Activated CD4-positive, CD25-positive, alpha-beta regulatory T cell treated with anti-CD3 and anti-CD28 coated beads, Interleukin-2, amount 50 U/mL, for 24 hours (primary cell): ENCODE measurements around the gene MAEL.

Source experiments
- ATAC-seq, 2 donors: fragments of 150-1000 bp; cut with Tn5 transposase; one replicate each; pipeline ENCODE4 v1.10.0; 2021; ENCODE audit warnings: mild to moderate bottlenecking in 1 of 2, moderate library complexity in 1 of 2

Gene MAEL

DNA sequence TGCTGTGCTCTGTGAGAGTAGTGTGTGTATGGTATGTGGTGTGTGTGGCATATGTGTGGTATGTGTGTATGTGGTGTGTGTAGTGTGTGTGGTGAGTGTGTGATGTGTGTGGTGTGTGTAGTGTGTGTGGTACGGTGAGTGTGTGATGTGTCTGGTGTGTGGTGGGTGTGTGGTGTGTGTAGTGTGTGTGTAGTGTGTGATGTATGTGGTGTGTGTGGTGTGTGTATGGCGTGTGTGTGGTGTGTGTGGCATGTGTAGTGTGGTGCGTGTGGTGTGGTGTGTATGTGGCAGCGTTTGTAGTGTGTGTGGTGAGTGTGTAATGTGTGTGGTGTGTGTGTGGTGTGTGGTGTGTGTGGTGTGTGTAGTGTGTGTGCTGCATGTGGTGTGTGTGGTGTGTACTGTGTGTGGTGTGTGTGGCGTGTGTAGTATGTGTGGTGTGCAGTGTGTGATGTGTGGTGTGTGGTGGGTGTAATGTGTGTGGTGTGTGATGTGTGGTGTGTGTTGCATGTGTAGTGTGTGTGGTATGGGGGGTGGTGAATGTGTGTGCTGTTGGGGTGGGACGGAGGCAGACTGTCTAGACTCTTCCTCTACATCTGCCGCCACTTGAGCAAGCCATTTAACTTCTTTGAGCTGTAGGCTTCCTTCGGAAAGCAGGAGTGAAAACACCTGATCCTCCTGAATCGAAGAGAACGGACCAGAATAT, 67.6 kb downstream of the MAEL start:
- ATAC-seq = no peak

DNA sequence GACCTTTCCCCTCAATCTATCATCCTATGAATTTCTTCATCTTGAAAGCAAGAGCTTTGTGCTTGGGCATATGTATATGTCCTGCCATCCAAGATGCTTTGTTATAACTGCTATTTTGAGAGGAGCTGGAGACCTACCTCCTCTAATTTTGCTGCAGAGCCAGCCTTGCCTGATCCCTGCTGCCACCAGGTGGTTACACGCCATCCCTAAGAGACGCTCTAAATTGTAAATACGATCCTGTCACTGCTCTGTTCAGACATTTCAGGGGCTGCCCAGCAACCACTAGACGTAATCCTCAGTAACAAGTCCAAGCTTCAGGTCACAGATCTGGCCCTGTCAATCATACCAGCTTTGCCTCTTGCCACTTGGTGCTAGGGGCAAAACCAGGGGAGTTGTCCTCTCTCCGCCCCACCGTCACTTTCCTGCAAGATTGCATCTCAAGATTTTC, 68.2 kb downstream of the MAEL start:
- no peak for ATAC-seq

DNA sequence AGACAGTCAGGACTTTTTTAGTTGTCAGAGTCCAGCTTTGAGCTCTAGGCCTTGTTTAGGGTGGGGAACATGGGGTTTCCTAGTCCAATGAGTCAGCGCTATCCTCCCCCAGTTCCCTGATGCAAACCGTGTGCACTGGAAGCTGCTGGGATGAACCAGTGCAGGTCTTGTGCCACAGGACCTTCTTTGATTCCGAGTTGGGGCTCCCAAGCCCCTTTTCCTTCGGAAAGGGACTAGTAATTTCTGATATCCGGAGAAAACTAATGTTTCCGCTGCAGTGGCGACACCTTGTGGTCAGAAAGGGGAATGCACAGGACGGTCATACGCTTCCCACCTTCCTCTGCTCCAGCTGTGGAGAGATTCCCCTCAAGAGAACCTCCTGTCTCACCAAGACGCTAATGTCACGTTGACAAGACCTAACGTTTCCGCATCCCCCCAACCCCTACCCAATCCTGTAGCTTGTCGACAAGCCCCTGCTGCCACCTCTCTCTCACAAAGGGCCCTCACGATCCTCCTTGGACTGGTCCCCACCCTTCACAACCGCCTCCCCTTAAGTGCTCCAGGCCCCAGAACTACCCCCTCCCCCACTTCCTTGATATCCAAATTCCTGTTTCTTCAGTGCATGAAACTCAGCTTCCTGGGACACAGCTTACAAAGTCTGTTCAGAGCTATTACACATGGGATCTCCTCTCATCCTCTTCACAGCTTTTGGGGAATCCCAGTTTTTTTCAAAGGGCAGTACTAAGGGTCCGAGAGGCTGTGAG, 70.1 kb downstream of the MAEL start:
- ATAC-seq = peak; percentile 47 to 67

DNA sequence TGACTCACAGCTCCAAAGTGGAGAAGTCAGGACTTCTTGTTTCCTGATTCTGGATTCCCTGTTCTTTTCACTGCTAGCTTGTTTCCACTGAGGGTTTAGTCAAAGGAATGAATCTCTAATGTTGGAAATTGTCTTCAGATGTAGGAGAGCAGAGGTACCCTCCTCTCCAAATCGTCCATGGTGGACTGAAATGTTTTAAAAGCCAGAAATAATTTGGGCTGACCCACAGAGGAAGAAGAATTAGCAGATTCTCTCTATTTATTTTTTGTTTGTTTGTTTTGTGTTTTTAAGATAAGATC, 70.7 kb downstream of the MAEL start:
- no peak for ATAC-seq

DNA sequence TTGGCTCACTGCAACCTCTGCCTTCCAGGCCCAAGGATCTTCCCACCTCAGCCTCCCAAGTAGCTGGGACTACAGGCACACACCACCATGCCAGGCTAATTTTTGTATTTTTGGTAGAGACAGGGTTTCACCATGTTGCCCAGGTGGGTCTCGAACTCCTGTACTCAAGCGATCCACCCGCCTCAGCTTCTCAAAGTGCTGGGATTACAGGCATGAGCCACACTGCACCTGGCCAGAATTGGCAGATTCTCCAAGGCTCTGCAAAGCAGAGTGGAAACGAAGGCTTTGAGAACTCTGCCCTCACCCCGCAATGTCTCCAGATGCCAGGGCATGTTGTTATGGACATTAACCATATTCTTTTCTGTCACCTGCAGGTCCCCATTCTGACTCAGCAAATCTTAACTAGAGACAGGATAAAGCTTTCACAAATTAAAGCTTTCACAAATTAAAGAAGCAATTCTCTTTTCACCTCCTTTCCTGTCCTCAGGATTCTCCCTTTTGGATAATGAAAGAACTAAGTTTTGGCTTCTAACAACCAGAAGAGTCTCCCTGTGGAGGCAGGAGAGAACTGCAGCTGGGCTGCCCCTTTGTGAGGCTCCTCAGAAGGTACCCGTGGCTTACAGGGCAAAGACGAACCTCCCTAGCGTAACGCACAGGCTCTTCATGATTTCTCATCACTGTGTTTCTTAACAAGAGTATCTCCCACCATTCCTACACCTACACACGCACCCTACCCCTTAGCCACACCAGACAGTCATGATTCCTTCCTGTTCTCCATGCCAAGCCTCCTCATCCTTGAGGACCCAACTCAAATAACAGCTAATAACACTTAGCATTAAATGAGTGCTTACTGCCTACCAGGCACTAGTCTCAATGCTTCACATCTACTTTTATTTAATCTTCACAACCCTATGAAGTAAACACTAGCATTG, 71.3 kb downstream of the MAEL start:
- no peak for ATAC-seq

GRCh38 chr1:167061073-167061464, 72.0 kb downstream of the MAEL start:
- ATAC-seq = no peak

DNA sequence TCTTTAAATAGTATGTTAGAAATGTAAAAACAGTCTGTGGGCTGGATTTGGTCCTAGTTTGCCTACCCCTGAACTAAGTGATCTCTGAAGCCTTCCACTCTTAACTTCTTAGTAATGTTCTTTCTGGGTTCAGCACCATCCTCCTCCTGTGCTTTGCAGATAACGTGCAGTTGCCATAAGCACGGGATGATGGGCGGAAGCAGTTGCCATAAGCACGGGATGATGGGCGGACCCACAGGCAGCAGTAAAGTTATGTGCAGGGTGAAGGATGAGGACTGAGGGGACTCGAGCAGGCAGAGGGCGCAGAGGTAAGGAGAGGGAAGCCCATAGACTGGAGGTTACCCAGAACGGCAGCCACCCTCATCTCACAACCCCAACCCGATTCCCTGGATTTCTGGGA, 75.5 kb downstream of the MAEL start:
- ATAC-seq = no peak

DNA sequence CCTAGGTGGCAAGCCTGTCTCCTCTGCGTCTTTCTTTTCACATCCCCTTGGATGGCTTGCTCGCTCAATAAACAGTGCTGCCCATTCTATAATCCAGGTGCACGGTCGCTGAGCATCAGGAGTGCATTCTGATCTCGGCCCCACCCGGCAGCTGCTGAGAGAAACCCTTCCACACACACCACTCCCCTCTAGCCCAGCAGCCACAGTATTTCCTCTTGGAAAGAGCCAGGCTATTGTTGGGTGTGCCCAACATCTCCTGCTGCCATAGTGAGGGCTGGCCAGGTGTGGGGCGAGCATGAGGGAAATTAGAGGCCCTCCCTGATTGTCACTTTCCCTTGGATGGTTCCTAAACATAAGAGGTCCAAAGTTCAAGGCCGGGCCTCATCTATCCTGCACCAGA, 76.4 kb downstream of the MAEL start:
- no peak for ATAC-seq

DNA sequence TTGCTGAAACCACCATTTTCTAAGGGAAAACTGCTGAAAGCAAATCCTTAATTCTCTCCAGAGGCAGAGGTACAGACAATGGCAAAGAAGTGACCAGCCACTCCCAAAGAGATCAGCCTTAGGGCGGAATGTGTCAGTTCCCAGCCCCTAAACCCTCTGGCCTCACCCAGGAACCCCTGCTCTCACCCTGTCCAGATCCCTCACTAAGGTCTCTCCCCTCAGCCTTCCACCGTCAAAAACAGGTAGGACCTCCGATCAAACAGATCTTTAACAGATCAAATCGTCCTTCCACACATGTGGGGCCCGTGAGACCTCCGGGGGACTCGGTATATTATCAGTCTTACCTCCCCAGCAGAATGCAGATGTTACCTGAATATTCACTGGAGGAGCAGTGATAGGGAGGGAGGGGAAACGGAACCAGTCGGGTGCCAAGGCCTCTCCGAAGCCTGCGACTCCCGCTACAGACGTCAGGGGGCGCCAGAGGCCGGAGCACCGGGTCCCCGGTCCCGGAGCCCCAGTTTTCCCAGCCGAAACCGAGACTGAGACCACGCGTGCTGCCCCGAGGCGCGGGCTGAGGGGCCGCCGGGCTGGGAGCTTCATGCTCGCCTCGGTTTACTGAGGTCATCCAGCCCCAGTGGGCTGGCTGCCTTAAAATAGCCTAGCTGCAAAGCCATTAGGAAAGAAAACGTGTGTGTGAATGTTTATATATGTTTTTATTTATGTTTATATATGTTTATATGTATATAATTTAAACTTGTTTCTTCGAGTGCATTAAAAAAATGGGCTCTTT, 77.4 kb downstream of the MAEL start:
- ATAC-seq = peak; percentile 90 to 94

- no peak for ATAC-seq
Measured at GRCh38 chr1:167067904-167068303, 78.8 kb downstream of the MAEL start.

GRCh38 chr1:167068761-167069160, 79.7 kb downstream of the MAEL start:
- no peak for ATAC-seq

- ATAC-seq = no peak
Measured at GRCh38 chr1:167071286-167071685, 82.2 kb downstream of the MAEL start.
